MM.1S (cell line): ENCODE data around the gene AANAT.

Source experiments
- EZH2phosphoT487 ChIP-seq: fragments of 300-600 bp; sonication (generic); IDR thresholded peaks from 2 replicates; pipeline ENCODE4 v1.6.1; 2018; ENCODE audit warnings: antibody characterized with exemption, low read length
- TF ChIP-seq, protein P1 (sequence below): fragments of 300-600 bp; sonication (generic); IDR thresholded peaks from 2 replicates; pipeline ENCODE4 v1.5.1; 2016; ENCODE audit warnings: antibody characterized with exemption, low read length, mixed read lengths

DNA sequence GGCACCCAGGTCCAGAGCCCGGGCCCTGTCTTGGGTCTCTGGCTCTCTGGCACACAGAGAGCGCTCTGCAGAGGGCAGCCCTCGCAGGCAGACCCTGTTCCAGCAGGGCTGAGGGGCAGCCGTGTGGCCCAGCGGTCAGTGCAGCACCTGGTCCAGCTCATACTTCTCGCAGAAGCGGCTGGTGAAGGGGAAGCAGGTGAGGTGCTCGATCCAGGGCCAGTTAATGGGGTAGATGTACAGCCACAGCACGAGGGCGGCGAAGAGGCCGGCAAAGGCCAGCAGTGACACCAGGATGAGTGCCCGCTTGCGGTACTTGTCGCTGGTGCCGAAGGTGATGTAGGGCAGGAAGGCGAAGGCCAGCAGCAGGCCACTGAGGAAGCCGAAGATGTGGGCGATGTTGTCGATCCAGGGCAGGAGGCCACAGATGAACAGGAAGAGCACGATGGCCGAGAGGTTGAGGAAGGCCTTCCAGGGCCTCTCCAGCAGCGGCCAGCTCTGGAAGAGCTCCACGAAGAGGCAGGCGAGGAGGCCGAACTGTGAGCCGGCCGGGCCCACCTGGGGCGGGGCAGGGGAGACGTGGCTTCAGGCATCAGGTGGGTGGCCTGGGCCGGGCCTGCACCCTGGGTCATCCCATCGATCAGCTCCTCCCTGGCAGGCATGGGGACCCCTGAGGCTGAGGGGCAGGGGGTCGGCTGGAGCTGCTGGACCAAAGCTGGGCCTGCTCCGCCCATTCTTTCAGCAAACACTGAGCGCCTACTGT, 4.3 kb downstream of the AANAT start:
- TF ChIP-seq, protein P1, sequence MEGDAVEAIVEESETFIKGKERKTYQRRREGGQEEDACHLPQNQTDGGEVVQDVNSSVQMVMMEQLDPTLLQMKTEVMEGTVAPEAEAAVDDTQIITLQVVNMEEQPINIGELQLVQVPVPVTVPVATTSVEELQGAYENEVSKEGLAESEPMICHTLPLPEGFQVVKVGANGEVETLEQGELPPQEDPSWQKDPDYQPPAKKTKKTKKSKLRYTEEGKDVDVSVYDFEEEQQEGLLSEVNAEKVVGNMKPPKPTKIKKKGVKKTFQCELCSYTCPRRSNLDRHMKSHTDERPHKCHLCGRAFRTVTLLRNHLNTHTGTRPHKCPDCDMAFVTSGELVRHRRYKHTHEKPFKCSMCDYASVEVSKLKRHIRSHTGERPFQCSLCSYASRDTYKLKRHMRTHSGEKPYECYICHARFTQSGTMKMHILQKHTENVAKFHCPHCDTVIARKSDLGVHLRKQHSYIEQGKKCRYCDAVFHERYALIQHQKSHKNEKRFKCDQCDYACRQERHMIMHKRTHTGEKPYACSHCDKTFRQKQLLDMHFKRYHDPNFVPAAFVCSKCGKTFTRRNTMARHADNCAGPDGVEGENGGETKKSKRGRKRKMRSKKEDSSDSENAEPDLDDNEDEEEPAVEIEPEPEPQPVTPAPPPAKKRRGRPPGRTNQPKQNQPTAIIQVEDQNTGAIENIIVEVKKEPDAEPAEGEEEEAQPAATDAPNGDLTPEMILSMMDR, result no peak
- TF ChIP-seq EZH2phosphoT487, result no peak
